ENCODE data around the gene CRISP3. TPM values are rescaled to one million over a fixed set of nuclear protein-coding genes. Genes with fewer than 3 reads are reported as not detected.

The CRISP3 gene
- not detected for polyA plus RNA-seq

DNA sequence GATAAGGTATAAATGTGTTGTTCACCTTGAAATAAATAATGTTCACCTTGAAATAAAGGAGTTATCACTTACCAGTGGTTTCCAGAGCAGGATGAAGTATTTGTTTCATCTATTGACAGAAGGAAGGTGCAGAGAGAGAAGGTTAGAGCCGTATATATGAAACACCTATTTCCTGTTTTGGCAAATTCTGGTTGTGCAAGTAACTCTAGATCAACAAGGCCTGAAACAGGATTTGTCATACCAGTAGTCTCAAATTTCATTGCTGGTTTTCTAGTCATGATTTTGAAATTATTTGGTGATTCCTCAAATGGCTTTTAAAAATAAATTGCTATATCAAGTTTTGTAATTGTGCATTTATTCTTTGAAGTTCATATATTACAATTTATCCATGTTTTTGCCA lies at the start of gene CRISP3:
Gene CRISP3 (minus strand): TSS at position 130 of the 400 bp plus-strand sequence. CDS start 21 bp downstream, at position 109.
- H3K27ac Mint-ChIP-seq: no peak within 1 kb of the TSS
- H3K4me3 Mint-ChIP-seq: no peak within 1 kb of the TSS
- peaks cover 3 to 26% (median 8%) of the 10 kb centered on the region in 6 donors for H3K9me3 Mint-ChIP-seq
- no peaks in the 10 kb centered on the region for H3K36me3 Mint-ChIP-seq
- H3K4me1 Mint-ChIP-seq: no peaks in the 10 kb centered on the region
- peaks cover 0 to 2% (median 0%) of the 10 kb centered on the region in 3 donors for H3K27me3 Mint-ChIP-seq (ENCODE audit: low read depth in 3 of 3)
- DNase-seq: no peak

- H3K9me3 Mint-ChIP-seq: peaks cover 6 to 27% (median 14%) of the 10 kb centered on the region in 6 donors
- no peaks in the 10 kb centered on the region for H3K4me1 Mint-ChIP-seq
- no peak for DNase-seq
- peaks cover 0 to 3% (median 0%) of the 10 kb centered on the region in 3 donors for H3K27me3 Mint-ChIP-seq (ENCODE audit: low read depth in 3 of 3)
- H3K27ac Mint-ChIP-seq: no peak overlapping the region
- H3K4me3 Mint-ChIP-seq: no peak overlapping the region
- no peaks in the 10 kb centered on the region for H3K36me3 Mint-ChIP-seq
Measured at GRCh38 chr6:49790341-49790740, 46.2 kb upstream of the CRISP3 start.

DNA sequence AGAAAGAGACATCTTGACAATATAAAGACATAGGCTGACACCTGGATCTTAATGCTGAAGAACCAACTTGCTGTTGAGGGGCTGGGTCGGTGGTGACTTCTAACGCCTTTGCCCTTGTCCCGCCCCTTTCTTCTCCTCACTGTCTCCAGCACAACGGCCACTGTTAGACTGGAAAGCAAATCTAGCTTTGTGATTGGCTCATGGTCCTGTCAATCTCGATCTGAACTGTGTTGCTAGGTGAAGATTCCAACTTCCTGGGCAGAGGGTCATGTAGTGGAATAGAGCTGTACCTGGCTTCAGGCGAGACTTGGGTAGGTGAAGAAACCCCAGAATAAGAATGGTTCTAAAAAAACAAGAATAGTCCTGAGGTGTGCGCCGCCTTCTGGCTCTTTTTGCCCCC lies 43.0 kb upstream of the CRISP3 start, which contains the start of gene PGK2:
Gene PGK2 (minus strand): TSS at position 110 of the 400 bp plus-strand sequence. CDS start 98 bp downstream, at position 12.
- H3K36me3 Mint-ChIP-seq: no peaks in the 10 kb centered on the region
- H3K4me1 Mint-ChIP-seq: no peaks in the 10 kb centered on the region
- no peak within 1 kb of the TSS for H3K4me3 Mint-ChIP-seq
- peaks cover 3 to 41% (median 16%) of the 10 kb centered on the region in 6 donors for H3K9me3 Mint-ChIP-seq
- DNase-seq: no peak
- peaks cover 0 to 3% (median 0%) of the 10 kb centered on the region in 3 donors for H3K27me3 Mint-ChIP-seq (ENCODE audit: low read depth in 3 of 3)
- no peak within 1 kb of the TSS for H3K27ac Mint-ChIP-seq

- Mint-ChIP-seq H3K4me3 (no peak overlapping the region), H3K36me3 (no peaks in the 10 kb centered on the region), H3K4me1 (no peaks in the 10 kb centered on the region), H3K27ac (no peak overlapping the region), H3K9me3 (peaks cover 3 to 38% (median 18%) of the 10 kb centered on the region in 6 donors), H3K27me3 (ENCODE audit: low read depth in 3 of 3) (peaks cover 0 to 3% (median 0%) of the 10 kb centered on the region in 3 donors)
- DNase-seq: no peak
Measured at GRCh38 chr6:49784272-49784671, 40.1 kb upstream of the CRISP3 start.

DNA sequence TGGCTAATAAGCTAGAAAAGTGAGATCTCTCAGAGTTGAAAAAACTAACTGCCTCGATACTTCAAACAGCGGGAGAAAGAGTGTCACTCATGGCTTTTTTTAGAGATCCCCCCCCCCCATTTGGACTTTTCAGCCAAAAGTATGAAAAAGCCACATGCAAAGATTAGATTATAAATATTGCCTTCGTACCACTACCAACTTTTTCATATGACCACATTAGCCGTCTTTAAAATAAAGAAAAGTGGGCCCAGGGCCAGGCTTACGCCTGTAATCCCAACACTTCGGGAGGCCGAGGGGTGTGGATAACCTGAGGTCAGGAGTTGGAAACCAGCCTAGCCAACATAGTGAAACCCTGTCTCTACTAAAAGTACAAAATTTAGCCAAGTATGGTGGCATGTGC lies 38.5 kb upstream of the CRISP3 start:
- Mint-ChIP-seq H3K9me3 (peaks cover 3 to 36% (median 18%) of the 10 kb centered on the region in 6 donors), H3K27ac (no peak overlapping the region), H3K4me3 (no peak overlapping the region), H3K36me3 (no peaks in the 10 kb centered on the region), H3K27me3 (ENCODE audit: low read depth in 3 of 3) (peaks cover 0 to 2% (median 0%) of the 10 kb centered on the region in 3 donors), H3K4me1 (no peaks in the 10 kb centered on the region)
- no peak for DNase-seq

GRCh38 chr6:49782293-49782692 lies 38.1 kb upstream of the CRISP3 start:
- Mint-ChIP-seq H3K27me3 (ENCODE audit: low read depth in 3 of 3) (no peaks in the 10 kb centered on the region), H3K36me3 (no peaks in the 10 kb centered on the region), H3K4me3 (no peak overlapping the region), H3K4me1 (no peaks in the 10 kb centered on the region), H3K27ac (no peak overlapping the region), H3K9me3 (peaks cover 3 to 37% (median 15%) of the 10 kb centered on the region in 6 donors)
- no peak for DNase-seq

DNA sequence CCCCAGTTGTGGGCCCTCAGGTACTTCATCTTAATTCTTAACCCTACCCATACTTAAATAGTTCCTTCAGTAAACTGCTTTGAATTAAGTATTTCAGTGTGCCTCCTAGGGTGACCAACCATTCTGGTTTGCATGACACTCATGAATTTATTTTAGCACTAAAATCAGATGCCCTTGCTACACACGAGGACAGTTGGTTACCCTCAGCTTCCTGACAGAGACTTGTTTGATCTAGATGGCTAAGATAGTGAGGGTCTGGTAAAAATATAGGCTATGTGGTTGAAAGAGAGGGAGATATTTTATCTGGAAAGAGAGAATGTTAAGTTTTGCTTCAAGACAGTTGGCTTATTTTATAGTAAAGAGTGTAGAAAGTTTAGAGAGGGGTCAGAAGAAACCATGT lies 32.3 kb upstream of the CRISP3 start:
- Mint-ChIP-seq H3K4me1 (no peaks in the 10 kb centered on the region), H3K36me3 (no peaks in the 10 kb centered on the region), H3K27ac (no peak overlapping the region), H3K4me3 (no peak overlapping the region), H3K9me3 (peaks cover 2 to 16% (median 12%) of the 10 kb centered on the region in 6 donors), H3K27me3 (ENCODE audit: low read depth in 3 of 3) (no peaks in the 10 kb centered on the region)
- DNase-seq: no peak

DNA sequence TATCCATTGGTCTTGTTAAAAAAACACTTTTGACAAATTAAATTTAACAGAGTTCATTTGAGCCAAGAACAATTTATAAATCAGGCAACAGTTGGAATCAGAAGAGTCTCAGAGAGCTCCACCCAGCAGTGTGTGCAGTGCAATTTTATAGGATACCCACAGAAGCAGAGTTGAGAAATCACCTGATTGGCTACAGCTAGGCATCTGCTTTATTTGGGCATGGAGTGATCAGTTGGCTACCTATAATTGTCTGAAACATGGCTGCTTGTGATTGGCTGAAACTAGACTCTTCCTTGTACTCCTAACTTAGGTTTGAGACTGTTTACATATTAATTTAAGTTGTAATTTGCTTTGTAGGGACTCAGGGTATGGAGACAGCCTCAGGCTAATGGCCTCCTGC lies 30.9 kb upstream of the CRISP3 start:
- Mint-ChIP-seq H3K36me3 (no peaks in the 10 kb centered on the region), H3K4me1 (no peaks in the 10 kb centered on the region), H3K4me3 (no peak overlapping the region), H3K9me3 (peaks cover 2 to 15% (median 10%) of the 10 kb centered on the region in 6 donors), H3K27ac (no peak overlapping the region), H3K27me3 (ENCODE audit: low read depth in 3 of 3) (no peaks in the 10 kb centered on the region)
- DNase-seq: no peak

- DNase-seq: no peak
- H3K4me1 Mint-ChIP-seq: no peaks in the 10 kb centered on the region
- no peak overlapping the region for H3K4me3 Mint-ChIP-seq
- no peaks in the 10 kb centered on the region for H3K27me3 Mint-ChIP-seq (ENCODE audit: low read depth in 3 of 3)
- peaks cover 4 to 23% (median 10%) of the 10 kb centered on the region in 6 donors for H3K9me3 Mint-ChIP-seq
- no peak overlapping the region for H3K27ac Mint-ChIP-seq
- no peaks in the 10 kb centered on the region for H3K36me3 Mint-ChIP-seq
Measured at GRCh38 chr6:49772285-49772684, 28.1 kb upstream of the CRISP3 start.

DNA sequence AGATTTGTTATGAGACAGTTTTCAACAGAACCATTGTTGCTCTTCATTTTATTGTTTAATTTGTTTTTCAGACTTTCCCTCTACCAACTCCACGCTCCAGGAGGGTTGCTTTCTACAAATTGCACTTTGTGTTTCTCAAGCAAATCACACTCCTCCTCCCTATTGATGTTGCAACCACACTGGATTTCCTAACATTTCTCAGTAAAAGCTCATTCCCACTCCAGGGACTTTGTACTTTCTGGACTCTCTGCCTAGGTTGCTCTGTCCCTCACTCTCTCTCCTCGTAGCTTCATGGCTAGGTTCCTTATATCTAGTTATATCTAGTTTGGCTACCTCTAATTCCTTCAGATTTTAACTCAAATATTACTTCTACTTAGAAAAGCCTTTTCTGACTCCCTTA lies 22.6 kb upstream of the CRISP3 start:
- DNase-seq: no peak
- no peaks in the 10 kb centered on the region for H3K4me1 Mint-ChIP-seq
- H3K4me3 Mint-ChIP-seq: no peak overlapping the region
- H3K27me3 Mint-ChIP-seq (ENCODE audit: low read depth in 3 of 3): no peaks in the 10 kb centered on the region
- no peak overlapping the region for H3K27ac Mint-ChIP-seq
- peaks cover 0 to 6% (median 0%) of the 10 kb centered on the region in 3 donors for H3K36me3 Mint-ChIP-seq
- H3K9me3 Mint-ChIP-seq: peaks cover 3 to 25% (median 7%) of the 10 kb centered on the region in 6 donors

GRCh38 chr6:49764571-49765236 lies 20.5 kb upstream of the CRISP3 start:
- H3K4me1 Mint-ChIP-seq: no peaks in the 10 kb centered on the region
- H3K36me3 Mint-ChIP-seq: peaks cover 0 to 6% (median 0%) of the 10 kb centered on the region in 3 donors
- DNase-seq: no peak
- no peak overlapping the region for H3K27ac Mint-ChIP-seq
- peaks cover 4 to 31% (median 9%) of the 10 kb centered on the region in 6 donors for H3K9me3 Mint-ChIP-seq
- H3K27me3 Mint-ChIP-seq (ENCODE audit: low read depth in 3 of 3): no peaks in the 10 kb centered on the region
- no peak overlapping the region for H3K4me3 Mint-ChIP-seq

GRCh38 chr6:49743429-49743828 lies 759 bp downstream of the CRISP3 start:
- Mint-ChIP-seq H3K4me1 (no peaks in the 10 kb centered on the region), H3K27ac (no peak overlapping the region), H3K27me3 (ENCODE audit: low read depth in 3 of 3) (peaks cover 0 to 2% (median 0%) of the 10 kb centered on the region in 3 donors), H3K4me3 (no peak overlapping the region), H3K36me3 (no peaks in the 10 kb centered on the region), H3K9me3 (peaks cover 0 to 28% (median 9%) of the 10 kb centered on the region in 6 donors)
- DNase-seq: no peak

DNA sequence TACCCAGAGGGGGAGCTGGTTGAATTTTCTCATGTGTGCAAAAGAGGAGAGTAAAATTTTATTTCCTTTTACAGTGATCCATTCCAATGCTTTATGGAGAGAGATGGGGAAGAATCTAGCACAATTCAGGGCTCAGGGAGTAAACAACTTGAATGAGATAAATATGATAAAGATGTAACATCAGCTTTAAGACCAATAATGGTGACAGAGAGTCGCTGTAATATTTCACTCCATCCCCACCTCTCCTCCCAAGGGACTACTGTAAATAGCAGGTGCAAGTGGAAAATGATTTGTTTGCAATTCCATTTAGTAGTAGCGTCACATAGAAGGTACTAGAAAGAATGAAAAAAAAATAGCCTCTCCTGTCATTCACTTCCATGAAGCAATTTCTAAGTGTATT lies 4.8 kb downstream of the CRISP3 start:
- H3K9me3 Mint-ChIP-seq: peaks cover 0 to 32% (median 4%) of the 10 kb centered on the region in 6 donors
- H3K36me3 Mint-ChIP-seq: no peaks in the 10 kb centered on the region
- no peak for DNase-seq
- peaks cover 0 to 2% (median 0%) of the 10 kb centered on the region in 3 donors for H3K27me3 Mint-ChIP-seq (ENCODE audit: low read depth in 3 of 3)
- no peak overlapping the region for H3K4me3 Mint-ChIP-seq
- no peak overlapping the region for H3K27ac Mint-ChIP-seq
- no peaks in the 10 kb centered on the region for H3K4me1 Mint-ChIP-seq

DNA sequence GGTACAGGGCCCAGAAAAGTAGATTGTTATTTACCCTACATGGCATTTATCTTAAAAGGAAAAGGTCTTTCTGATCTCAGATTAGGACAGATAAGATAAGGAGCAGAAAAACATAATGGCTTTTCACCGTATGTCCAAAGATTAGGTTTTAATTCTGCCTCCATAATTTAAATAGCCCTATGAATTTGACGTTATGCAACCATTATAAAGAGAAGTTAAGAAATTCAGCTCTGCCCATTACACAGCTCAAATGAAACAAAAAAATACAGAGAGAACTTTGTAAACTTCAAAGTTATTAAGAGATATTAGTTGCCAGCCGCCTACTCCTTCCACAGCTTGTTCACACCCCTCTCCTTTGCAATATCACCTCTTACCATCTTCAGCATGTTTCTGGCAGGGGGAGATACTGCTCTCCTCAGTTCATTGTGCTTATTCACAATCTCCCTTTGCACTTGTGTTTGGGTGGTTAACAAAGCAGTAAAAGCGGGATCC lies 8.1 kb downstream of the CRISP3 start:
- Mint-ChIP-seq H3K4me3 (no peak overlapping the region), H3K27ac (no peak overlapping the region), H3K27me3 (ENCODE audit: low read depth in 3 of 3) (no peaks in the 10 kb centered on the region), H3K36me3 (no peaks in the 10 kb centered on the region), H3K4me1 (no peaks in the 10 kb centered on the region), H3K9me3 (peaks cover 0 to 38% (median 5%) of the 10 kb centered on the region in 6 donors)
- no peak for DNase-seq
